GM20000 (cell line): ENCODE measurements around the gene NRP1.

Experiments
- DNase-seq: peaks from one replicate; pipeline ENCODE4 v3.0.0; 2012; ENCODE audit warnings: low spot score
- CTCF ChIP-seq: IDR thresholded peaks from 2 replicates; pipeline ENCODE4 v1.5.1; 2012; ENCODE audit warnings: mild to moderate bottlenecking, control low read depth; ENCODE audit errors: extremely low read depth, missing control alignments

The NRP1 gene

DNA sequence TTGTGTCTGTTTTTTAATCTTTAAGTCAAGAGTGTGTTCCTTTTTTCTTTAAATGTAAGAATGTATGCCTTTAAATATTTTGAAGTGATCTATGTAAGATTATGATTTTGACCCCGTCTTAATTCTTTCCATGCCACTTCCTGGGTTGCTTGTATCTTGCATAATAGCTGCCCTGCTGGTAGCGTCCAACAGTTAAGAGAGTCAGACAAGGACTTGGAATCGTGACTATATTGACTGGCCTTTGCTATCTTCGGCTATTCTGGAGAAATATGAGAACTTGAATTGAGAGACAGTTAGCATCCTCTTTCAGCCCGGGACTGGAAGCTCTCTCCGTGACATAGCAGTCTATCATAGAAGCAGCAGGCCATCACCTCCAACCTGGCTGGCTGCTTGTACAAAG is 13.0 kb downstream of the NRP1 start:
- no peak for DNase-seq
- TF ChIP-seq CTCF = no peak

- no peak for TF ChIP-seq CTCF
- no peak for DNase-seq
Observed at GRCh38 chr10:33320288-33320687, 14.2 kb downstream of the NRP1 start.

- TF ChIP-seq CTCF = no peak
- no peak for DNase-seq
Observed at GRCh38 chr10:33315891-33316290, 18.6 kb downstream of the NRP1 start.

- no peak for TF ChIP-seq CTCF
- DNase-seq = no peak
Observed at GRCh38 chr10:33314811-33315561, 19.5 kb downstream of the NRP1 start.

- TF ChIP-seq CTCF = no peak
- DNase-seq = no peak
Observed at GRCh38 chr10:33311640-33312039, 22.8 kb downstream of the NRP1 start.

GRCh38 chr10:33310853-33311252 is 23.6 kb downstream of the NRP1 start:
- TF ChIP-seq CTCF = no peak
- DNase-seq = no peak

DNA sequence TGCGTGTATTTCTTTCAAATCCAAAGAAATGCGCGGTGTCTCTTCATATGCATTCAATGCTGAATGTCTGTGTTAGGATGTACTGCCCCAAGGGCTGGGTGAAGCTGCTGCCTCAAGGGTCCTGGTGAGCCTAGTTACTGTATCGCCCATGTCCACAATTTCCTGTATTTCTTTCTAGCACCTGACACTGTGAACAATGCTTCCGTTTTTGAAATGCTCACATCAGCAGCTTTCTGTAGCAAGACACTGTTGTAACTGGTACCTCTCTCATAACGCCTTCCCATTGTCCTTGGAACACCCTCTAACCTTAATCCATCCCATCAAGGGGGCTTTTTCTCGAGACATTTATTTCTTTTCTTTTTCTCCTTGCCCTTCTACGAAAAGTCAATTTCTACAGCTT is 25.1 kb downstream of the NRP1 start:
- no peak for TF ChIP-seq CTCF
- DNase-seq = no peak
